ENCODE data around the gene MYO1F.

- TF ChIP-seq CTCF (IDR thresholded peaks at IDR 0.05) (no peak), POLR2A (IDR thresholded peaks at IDR 0.05; ENCODE audit: low read length) (no peak), RCOR1 (IDR thresholded peaks at IDR 0.05; ENCODE audit: low read depth, low read length) (no peak), JUN (IDR thresholded peaks at IDR 0.05) (no peak), RFX5 (IDR thresholded peaks at IDR 0.05) (no peak), EHF (CRISPR knock-in tag; IDR thresholded peaks at IDR 0.05) (no peak)
These were observed 49.6 kb upstream of the MYO1F start for GRCh38 chr19:8626842-8627241.

All from A549 (cell line).